Stomach (tissue), 4 donors: ENCODE data around the gene SLC24A3.

Source experiments
- CTCF ChIP-seq, 7 experiments: fragments of 450-650 bp in 4 of 7; fragments of 200-600 bp in 3 of 7; sonication (generic) in 3 of 7; IDR thresholded peaks; one replicate each; pipeline ENCODE4 v1.5.1; 2016 to 2019; ENCODE audit warnings: antibody characterized with exemption in 7 of 7, control low read depth in 2 of 7, mild to moderate bottlenecking in 1 of 7
- POLR2A ChIP-seq, 4 donors: fragments of 450-650 bp; IDR thresholded peaks; one replicate each; pipeline ENCODE4 v1.6.1; 2016; ENCODE audit warnings: antibody characterized with exemption in 4 of 4, control low read depth in 2 of 4, mild to moderate bottlenecking in 1 of 4, moderate library complexity in 1 of 4

- TF ChIP-seq CTCF (IDR thresholded peaks at IDR 0.05) (no peak), POLR2A (IDR thresholded peaks at IDR 0.05) (no peak)
Measured at GRCh38 chr20:19491241-19491640, 278.8 kb downstream of the SLC24A3 start.
